ENCODE data around the gene FOSL2. TPM values are rescaled to one million over a fixed set of nuclear protein-coding genes. Genes with fewer than 3 reads are reported as not detected.

FOSL2 gene
- total RNA-seq, 2 experiments from 2014 or later: 37.3 to 40.9 TPM

DNA sequence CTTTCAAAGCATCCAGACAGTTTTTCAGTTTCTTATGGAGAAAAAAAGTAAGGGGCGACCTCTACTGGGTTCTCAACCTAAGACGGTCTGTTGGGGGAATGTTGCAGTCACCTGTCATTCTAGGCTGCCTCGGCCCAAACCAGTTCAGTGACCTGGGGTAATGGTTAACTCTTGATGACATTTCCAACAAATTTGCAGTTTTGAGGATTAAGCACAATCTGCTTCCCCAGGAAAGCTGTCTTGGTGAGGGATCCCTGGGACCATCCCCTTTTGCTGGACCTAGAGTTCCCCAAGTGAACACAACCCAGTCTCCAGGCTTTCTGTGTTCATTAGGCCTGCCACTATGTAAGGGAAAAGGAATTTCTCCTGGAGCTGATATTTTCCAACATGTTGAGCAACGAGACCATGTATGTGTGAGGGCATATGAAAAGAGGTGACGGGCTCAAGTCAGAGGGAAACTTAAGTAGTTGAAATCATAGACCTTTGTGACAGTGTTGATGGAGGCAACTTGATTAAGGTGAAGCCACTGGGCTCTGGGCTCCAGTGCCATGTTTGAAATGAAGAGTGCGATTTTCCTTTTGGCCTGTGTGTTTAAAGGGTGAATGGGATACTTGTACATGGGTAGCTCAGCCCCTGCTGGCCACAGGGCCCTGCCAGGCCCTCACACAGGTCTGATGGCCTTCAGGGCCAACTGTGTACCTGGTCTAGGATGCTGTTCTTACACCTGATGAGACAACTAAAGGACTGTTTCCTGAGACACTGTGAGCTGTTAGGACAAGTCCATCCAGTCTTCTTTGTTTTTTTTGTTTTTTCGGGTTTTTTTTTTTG is 27.0 kb downstream of the FOSL2 start:
- POLR2A ChIA-PET: interaction anchor here (0.6 kb wide), 2 partner anchors 9 to 39 kb away, joined by 3 read pairs; no protein-coding TSS in a partner anchor

DNA sequence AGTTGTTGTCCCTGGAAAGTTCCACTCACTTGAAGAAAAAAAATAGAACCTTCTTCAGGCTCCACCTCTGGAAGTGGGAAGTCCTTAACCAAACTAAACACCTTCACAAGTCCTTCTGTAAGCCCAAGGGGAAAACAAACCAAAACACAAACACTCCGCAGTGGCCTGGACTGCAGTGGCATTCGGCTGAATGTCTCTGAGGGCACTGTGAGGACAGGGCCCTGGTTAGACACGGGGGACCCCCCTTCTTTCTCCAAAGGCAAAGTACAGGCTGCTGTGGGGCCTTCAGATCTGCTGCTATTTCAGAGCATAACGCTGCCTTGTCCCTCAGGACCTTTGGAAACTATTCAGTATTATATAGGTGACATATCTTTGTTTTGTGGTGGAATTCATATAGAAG is 28.1 kb downstream of the FOSL2 start:
- H3K36me3 Mint-ChIP-seq (ENCODE audit: low read depth): peaks cover 19% of the 10 kb centered on the region
- CTCF ChIA-PET: interaction anchor here (2.1 kb wide), 1 partner anchor 42 kb away, joined by 8 read pairs; no protein-coding TSS in a partner anchor
- H3K27me3 Mint-ChIP-seq (ENCODE audit: low read depth): no peaks in the 10 kb centered on the region
- no peak for ATAC-seq
- no peak overlapping the region for H3K4me3 Mint-ChIP-seq
- POLR2A ChIA-PET: no interaction called here
- no peak for DNase-seq
- no peak overlapping the region for H3K27ac Mint-ChIP-seq
- H3K9me3 Mint-ChIP-seq (ENCODE audit: insufficient read depth): no peaks in the 10 kb centered on the region
- peaks cover 54% of the 10 kb centered on the region for H3K4me1 Mint-ChIP-seq (ENCODE audit: low read depth)

More for the DNA sequence above, 27.0 kb downstream of the FOSL2 start:
- peaks cover 30% of the 10 kb centered on the region for H3K36me3 Mint-ChIP-seq (ENCODE audit: low read depth)
- H3K27me3 Mint-ChIP-seq (ENCODE audit: low read depth): no peaks in the 10 kb centered on the region
- no peak overlapping the region for H3K4me3 Mint-ChIP-seq
- H3K9me3 Mint-ChIP-seq (ENCODE audit: insufficient read depth): no peaks in the 10 kb centered on the region
- ATAC-seq: no peak
- DNase-seq: no peak
- CTCF ChIA-PET: interaction anchor here (0.6 to 2.1 kb wide), 11 partner anchors 11 to 736 kb away, joined by 3 to 8 read pairs (median 3); no protein-coding TSS in a partner anchor
- H3K4me1 Mint-ChIP-seq (ENCODE audit: low read depth): peaks cover 44% of the 10 kb centered on the region
- peak overlapping the region; percentile 28 for H3K27ac Mint-ChIP-seq

DNA sequence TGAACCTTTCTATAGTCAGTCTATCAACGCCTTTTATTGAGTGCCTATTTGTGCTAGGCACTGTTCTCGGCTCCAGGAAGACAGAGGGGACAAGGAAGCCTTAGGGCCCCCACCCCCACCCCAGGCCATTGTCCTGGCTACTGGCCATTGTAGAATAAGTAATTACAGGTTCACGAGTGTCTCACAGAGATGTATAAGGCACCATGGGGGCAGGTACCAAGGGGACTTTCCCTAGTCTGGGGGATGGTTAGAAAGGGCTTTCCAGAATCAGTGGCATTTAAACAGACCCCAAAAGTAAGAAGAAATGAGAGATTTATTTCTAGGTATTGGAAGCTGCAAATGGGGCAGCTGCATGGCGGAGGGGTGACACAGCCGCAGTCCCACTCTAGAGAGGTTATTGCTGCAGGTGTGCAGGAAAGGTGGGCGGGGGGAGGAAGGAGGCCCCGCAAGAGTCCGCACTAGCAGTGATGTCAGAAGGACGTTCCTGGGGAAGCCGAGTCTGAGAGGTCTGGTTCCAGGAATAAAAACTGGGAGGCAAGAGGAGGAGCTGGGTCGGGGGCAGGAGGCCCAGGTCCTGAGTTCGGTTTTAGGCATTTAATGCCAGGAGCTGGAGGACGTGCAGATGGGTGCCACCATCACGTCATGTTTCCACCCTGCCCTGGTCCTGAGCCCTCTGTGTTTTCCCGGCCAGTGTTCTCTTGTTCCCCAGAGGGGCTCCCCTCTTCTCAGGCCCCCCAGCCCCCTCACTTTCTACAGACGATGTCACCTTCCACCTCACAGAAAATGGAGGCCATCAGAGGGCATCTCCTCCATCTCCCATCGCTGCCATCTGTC is 30.5 kb downstream of the FOSL2 start:
- Mint-ChIP-seq H3K4me1 (ENCODE audit: low read depth) (peaks cover 62% of the 10 kb centered on the region), H3K4me3 (peak overlapping the region; percentile 66), H3K9me3 (ENCODE audit: insufficient read depth) (no peaks in the 10 kb centered on the region), H3K36me3 (ENCODE audit: low read depth) (peaks cover 8% of the 10 kb centered on the region), H3K27me3 (ENCODE audit: low read depth) (peaks cover 2% of the 10 kb centered on the region), H3K27ac (peak overlapping the region; percentile 88)
- no peak for DNase-seq
- ChIA-PET POLR2A (interaction anchor here (0.5 to 1.6 kb wide), 10 partner anchors 9 to 915 kb away, joined by 3 to 9 read pairs (median 3); partner anchors contain the start of gene FOSL2), CTCF (interaction anchor here (0.8 to 2.7 kb wide), 7 partner anchors 9 to 739 kb away, joined by 3 to 8 read pairs (median 3); partner anchors contain the start of gene RBKS)
- no peak for ATAC-seq

DNA sequence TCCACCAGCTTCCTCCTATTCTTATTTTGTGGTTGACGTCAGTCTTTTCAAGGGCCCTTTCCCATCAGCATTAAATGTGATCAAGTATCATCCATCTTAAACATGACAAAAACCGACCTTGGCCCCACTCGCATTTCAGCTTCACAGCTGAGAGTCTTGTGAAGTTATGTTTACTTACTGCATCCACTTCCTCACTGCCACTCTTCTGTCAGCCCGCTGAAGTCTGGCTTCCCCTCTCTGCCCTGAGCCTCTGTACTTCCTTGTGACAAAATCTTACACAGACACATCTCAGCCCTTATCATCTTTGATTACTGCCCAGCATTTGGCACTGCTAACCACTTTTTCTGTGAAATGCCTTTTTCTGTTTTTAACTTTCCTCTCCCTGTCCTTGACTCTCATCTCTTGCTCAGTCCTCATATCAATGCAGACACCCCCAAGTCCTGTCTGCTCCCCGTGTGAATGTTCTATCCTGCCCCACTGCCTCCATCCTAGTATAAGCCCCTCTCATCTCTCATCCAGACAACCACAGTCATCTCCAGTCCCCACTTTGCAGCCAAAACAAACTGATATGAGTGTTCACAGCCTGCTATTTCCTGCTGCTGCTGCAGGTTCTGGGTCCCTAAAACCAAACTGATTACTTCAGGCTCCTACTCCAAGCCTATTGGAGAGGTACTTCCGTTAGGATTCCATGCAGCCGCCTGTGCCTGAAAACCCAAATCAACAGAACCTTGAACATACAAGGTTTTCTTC is 31.4 kb downstream of the FOSL2 start:
- peak; percentile 68 for DNase-seq
- no peaks in the 10 kb centered on the region for H3K9me3 Mint-ChIP-seq (ENCODE audit: insufficient read depth)
- peak overlapping the region; percentile 88 for H3K27ac Mint-ChIP-seq
- H3K4me1 Mint-ChIP-seq (ENCODE audit: low read depth): peaks cover 68% of the 10 kb centered on the region
- peak overlapping the region; percentile 66 for H3K4me3 Mint-ChIP-seq
- peaks cover 2% of the 10 kb centered on the region for H3K27me3 Mint-ChIP-seq (ENCODE audit: low read depth)
- peaks cover 8% of the 10 kb centered on the region for H3K36me3 Mint-ChIP-seq (ENCODE audit: low read depth)
- ChIA-PET POLR2A (interaction anchor here (0.7 to 1.6 kb wide), 8 partner anchors 10 to 670 kb away, joined by 3 to 9 read pairs (median 4); partner anchors contain the start of gene FOSL2), CTCF (interaction anchor here (0.8 to 2.7 kb wide), 7 partner anchors 10 to 740 kb away, joined by 3 to 8 read pairs (median 3); partner anchors contain the start of gene RBKS)
- ATAC-seq: peak; percentile 72

DNA sequence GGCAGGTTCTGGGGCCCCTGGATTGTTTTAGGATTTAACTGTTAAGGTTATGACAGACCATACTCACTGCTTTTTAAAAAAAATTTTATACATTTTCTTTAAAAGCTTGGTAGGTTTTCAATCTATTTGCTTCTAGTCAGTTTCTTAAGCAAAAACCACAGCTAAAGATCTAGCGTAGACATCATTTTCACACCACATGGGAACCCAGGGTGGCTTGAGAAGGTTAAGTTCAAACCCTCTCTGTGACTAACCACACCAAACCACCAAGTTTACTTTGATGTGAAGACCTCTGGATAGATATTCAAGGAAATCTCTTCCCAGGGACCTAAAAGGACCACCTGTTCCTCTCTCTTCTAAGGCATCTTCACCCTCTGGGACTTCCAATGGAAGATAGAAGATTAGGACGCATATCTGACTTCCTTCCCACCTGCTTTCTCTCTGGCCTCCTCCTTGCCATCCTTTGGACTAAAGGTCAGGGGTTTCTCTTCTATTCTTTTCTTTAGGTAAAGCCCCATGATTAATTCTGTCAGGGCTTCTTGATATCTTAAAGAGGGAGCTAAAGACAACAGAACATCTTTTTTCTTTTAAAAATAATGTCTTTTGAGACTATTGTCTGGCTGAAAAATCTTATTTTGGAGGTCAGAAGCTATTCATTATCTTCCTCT is 32.3 kb downstream of the FOSL2 start:
- H3K27me3 Mint-ChIP-seq (ENCODE audit: low read depth): peaks cover 2% of the 10 kb centered on the region
- CTCF ChIA-PET: interaction anchor here (0.7 to 1.7 kb wide), 3 partner anchors 11 to 28 kb away, joined by 3 to 4 read pairs (median 4); no protein-coding TSS in a partner anchor
- ATAC-seq (peak; percentile 57), DNase-seq (peak; percentile 60)
- peak overlapping the region; percentile 66 for H3K4me3 Mint-ChIP-seq
- POLR2A ChIA-PET: interaction anchor here (0.6 kb wide), 1 partner anchor 10 kb away, joined by 6 read pairs; no protein-coding TSS in a partner anchor
- peak overlapping the region; percentile 88 for H3K27ac Mint-ChIP-seq
- peaks cover 11% of the 10 kb centered on the region for H3K36me3 Mint-ChIP-seq (ENCODE audit: low read depth)
- peaks cover 71% of the 10 kb centered on the region for H3K4me1 Mint-ChIP-seq (ENCODE audit: low read depth)
- no peaks in the 10 kb centered on the region for H3K9me3 Mint-ChIP-seq (ENCODE audit: insufficient read depth)

DNA sequence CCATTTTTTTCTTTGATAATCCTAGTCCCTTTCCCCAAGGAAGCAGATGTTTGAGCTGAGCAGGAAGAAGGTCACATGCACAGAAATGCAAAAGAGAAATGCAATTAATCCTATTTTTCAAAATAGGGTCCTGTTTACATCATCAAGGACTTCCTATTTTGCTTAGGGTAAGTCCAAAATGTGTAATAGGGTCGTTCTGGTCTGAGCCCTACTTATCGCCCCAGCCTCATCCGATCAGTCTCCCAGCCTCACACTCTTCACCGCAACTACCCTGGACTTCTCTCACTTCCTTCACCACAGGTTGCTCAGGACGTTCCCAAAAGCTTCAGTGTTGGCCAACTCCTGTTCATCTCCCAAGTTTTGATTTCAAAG is 32.8 kb downstream of the FOSL2 start:
- Mint-ChIP-seq H3K27me3 (ENCODE audit: low read depth) (peaks cover 2% of the 10 kb centered on the region), H3K4me3 (no peak overlapping the region), H3K4me1 (ENCODE audit: low read depth) (peaks cover 75% of the 10 kb centered on the region), H3K27ac (no peak overlapping the region), H3K36me3 (ENCODE audit: low read depth) (peaks cover 10% of the 10 kb centered on the region), H3K9me3 (ENCODE audit: insufficient read depth) (no peaks in the 10 kb centered on the region)
- POLR2A ChIA-PET: interaction anchor here (0.6 kb wide), 1 partner anchor 9 kb away, joined by 6 read pairs; no protein-coding TSS in a partner anchor
- CTCF ChIA-PET: interaction anchor here (0.7 to 1.2 kb wide), 2 partner anchors 12 to 27 kb away, joined by 3 to 4 read pairs; no protein-coding TSS in a partner anchor
- DNase-seq: no peak
- ATAC-seq: no peak

DNA sequence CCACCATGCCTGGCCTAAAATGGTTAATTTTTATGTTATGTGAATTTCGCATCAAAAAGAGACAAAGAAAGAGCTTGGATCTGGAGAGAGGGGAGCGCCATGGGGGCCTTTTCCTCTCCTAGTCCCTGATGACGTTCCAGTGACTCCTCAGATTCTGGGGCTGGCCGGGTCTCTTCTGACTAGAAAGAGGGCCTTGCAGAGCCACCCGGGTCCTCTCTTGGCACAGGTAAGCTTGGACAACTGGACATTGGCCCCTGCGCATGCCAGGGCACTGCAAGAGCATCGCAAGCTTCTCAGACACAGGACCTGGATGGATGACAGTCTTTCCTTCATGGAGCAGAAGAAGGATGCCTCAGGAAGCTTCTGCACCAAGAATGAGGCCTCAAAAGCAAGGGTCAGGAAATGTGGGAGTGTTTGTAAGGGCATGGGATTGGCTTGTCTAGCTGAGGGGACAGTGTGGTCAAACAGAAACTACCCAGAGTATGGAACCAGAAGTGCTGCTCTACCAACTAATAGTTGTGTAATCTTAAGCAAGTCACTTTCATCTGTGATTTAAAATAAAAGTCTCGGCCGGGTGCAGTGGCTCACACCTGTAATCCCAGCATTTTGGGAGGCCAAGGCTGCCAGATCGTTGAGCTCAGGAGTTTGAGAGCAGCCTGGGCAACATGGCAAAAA is 35.2 kb downstream of the FOSL2 start:
- Mint-ChIP-seq H3K4me3 (no peak overlapping the region), H3K4me1 (ENCODE audit: low read depth) (peaks cover 81% of the 10 kb centered on the region), H3K27me3 (ENCODE audit: low read depth) (peaks cover 2% of the 10 kb centered on the region), H3K36me3 (ENCODE audit: low read depth) (peaks cover 5% of the 10 kb centered on the region), H3K9me3 (ENCODE audit: insufficient read depth) (peaks cover 9% of the 10 kb centered on the region), H3K27ac (no peak overlapping the region)
- CTCF ChIA-PET: interaction anchor here (0.8 to 1.5 kb wide), 2 partner anchors 384 to 465 kb away, joined by 3 read pairs; no protein-coding TSS in a partner anchor
- no peak for ATAC-seq
- no peak for DNase-seq
- POLR2A ChIA-PET: interaction anchor here (1.0 kb wide), 1 partner anchor 35 kb away, joined by 3 read pairs; no protein-coding TSS in a partner anchor

DNA sequence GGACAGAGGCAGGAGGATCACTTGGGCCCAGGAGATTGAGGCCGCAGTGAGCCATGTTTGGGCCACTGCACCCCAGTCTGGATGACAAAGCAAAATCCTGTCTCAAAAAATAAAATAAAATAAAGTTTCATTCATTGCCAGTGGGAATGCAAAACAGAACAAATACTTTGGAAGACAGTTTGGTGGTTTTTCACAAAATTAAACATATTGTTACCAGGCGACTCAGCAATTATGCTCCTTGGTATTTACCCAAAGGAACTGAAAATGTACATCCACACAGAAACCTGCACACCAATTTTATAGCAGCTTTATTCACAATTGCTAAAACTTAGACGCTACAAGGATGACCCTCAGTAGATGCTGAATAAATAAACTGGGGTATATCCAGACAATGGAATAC is 35.8 kb downstream of the FOSL2 start:
- DNase-seq: no peak
- Mint-ChIP-seq H3K4me1 (ENCODE audit: low read depth) (peaks cover 81% of the 10 kb centered on the region), H3K9me3 (ENCODE audit: insufficient read depth) (peaks cover 15% of the 10 kb centered on the region), H3K36me3 (ENCODE audit: low read depth) (peaks cover 10% of the 10 kb centered on the region), H3K27me3 (ENCODE audit: low read depth) (peaks cover 2% of the 10 kb centered on the region), H3K27ac (no peak overlapping the region), H3K4me3 (no peak overlapping the region)
- ATAC-seq: no peak
- CTCF ChIA-PET: interaction anchor here (0.8 to 1.5 kb wide), 3 partner anchors 9 to 466 kb away, joined by 3 read pairs; no protein-coding TSS in a partner anchor
- POLR2A ChIA-PET: interaction anchor here (1.0 kb wide), 1 partner anchor 35 kb away, joined by 3 read pairs; no protein-coding TSS in a partner anchor

DNA sequence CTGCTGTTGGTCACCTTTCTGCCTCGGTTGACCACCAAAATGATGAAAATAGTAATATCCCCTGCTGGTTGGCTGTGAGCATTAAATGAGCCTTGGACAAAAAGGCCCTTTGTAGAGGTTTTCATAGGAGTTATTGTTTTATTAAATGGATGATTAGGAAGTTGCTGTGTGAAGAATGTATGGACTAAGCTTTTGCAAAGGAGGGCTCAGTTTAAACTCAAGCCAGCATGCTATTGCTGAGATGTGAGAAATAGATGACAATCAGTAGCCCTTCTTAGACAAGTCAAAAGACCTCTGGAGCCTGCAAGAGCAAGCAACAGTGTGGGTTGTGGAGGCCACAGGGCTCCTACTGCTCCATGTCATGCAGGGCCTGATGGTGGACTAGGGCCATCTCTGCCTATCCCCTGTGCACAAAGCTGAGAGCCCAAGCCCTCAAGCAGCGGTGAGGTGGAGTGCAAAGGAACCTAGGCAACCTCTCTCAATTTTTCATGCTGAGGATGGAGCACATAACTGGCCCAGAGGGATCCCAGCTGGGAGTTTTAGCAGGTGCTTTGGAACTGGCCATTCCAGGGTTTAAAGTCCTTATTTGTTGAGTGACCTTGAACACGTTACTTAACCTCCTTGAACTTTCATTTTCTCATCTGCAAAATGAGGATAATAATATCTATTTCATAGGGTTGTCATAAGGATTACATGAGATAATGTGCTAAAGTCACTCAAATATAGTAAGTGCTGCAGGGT is 37.1 kb downstream of the FOSL2 start:
- H3K4me1 Mint-ChIP-seq (ENCODE audit: low read depth): peaks cover 81% of the 10 kb centered on the region

More for the DNA sequence above, 37.1 kb downstream of the FOSL2 start:
- peak; percentile 16 for ATAC-seq
- Mint-ChIP-seq H3K27ac (peak overlapping the region; percentile 90), H3K9me3 (ENCODE audit: insufficient read depth) (peaks cover 22% of the 10 kb centered on the region), H3K4me3 (peak overlapping the region; percentile 44), H3K36me3 (ENCODE audit: low read depth) (peaks cover 16% of the 10 kb centered on the region), H3K27me3 (ENCODE audit: low read depth) (peaks cover 2% of the 10 kb centered on the region)
- no peak for DNase-seq
- ChIA-PET POLR2A (no interaction called here), CTCF (interaction anchor here (1.3 kb wide), 1 partner anchor 23 kb away, joined by 3 read pairs; no protein-coding TSS in a partner anchor)
